ENCODE results near the gene ALDH1A2.

Gene ALDH1A2

DNA sequence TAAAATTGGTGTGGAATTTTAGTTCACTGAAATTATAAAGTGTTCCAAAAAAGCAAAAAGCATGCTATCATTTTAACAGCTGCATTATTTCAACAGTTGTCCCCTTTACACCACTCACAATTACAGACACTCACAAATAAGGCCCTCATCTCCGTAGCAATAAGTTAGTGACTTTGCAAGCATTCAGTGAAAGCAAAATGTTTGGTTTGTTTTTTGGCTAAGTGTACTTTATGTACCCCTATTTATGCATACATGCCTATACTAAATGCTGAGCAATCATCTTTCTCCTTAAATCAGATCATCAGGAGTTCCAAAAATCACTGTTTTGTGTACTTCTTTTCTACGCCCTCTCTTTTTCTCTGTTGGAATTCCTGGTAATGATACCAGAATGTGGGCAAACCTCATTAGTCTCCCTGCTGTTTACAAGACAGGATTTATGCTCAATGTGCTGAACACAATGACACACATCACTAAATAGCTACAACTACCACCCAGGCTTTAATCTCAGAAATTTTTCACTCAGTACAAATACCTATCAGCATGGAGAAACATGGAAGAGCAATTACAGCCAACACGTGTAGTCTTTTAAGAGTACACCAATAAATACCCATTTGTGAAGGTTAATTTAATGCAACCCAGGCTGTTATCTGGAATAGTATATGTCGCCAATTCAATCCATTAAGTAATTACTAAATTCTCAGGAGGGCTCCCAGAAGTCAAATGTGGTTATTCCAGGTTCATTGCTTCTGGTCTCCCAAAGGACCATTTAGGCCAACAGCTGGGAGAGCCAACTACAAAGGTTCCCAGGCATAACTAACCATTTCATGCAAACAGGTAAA is 12.0 kb downstream of the ALDH1A2 start:
- 100% methylated on average over 2 of the region's 4 CpGs for WGBS (ENCODE audit: insufficient coverage)
- no peak for DNase-seq

DNA sequence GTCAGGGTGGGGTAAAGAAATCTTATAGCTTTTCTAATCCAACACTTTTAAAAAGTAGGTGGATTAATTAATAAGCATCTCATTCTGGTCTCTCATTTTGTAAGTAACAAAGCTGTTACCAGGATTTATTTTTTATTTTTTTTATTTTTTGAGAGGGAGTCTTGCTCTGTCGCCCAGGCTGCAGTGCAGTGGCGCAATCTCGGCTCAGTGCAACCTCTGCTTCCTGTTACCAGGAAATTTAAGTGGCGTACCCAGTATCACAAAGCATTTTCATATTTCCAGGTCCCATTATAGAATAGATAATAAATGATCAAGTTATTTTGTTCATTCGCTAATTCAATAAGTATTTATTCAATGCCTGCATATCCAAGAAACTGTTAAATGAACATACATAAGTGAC is 13.2 kb downstream of the ALDH1A2 start:
- H3K9me3 ChIP-seq (ENCODE audit: control extremely low read depth in 1 of 5, control insufficient read depth in 4 of 5, insufficient read depth in 2 of 5, low read depth in 1 of 5, low read length in 4 of 5): no peaks in the 10 kb centered on the region
- no CpG with 5 or more reads among the region's 5 CpGs for WGBS (ENCODE audit: insufficient coverage)
- H3K4me1 ChIP-seq (ENCODE audit: control extremely low read depth in 1 of 4, control insufficient read depth in 4 of 4, insufficient read depth in 4 of 4, low read length in 3 of 4): no peaks in the 10 kb centered on the region
- H3K4me3 ChIP-seq (ENCODE audit: control insufficient read depth in 1 of 7, extremely low read depth in 1 of 7, insufficient read depth in 4 of 7, low read depth in 2 of 7, low read length in 6 of 7): no peak overlapping the region
- ChIA-PET CTCF (interaction anchor here (0.5 to 1.5 kb wide), 3 partner anchors 14 to 186 kb away, joined by 3 read pairs; no protein-coding TSS in a partner anchor), POLR2A (no interaction called here)
- H3K36me3 ChIP-seq (ENCODE audit: control insufficient read depth in 4 of 4, insufficient read depth in 4 of 4, low read length in 3 of 4): no peaks in the 10 kb centered on the region
- no peak overlapping the region for H3K27ac ChIP-seq (ENCODE audit: insufficient read depth in 1 of 2, low read depth in 1 of 2, low read length in 2 of 2, poor library complexity in 1 of 2, severe bottlenecking in 2 of 2)
- peaks cover 9 to 30% (median 14%) of the 10 kb centered on the region in 5 experiments for H3K27me3 ChIP-seq (replicated peaks in 2 of 5; ENCODE audit: control insufficient read depth in 4 of 5, insufficient read depth in 5 of 5, low read length in 4 of 5)
- DNase-seq: no peak

More for the DNA sequence above, 12.0 kb downstream of the ALDH1A2 start:
- peaks cover 10 to 40% (median 15%) of the 10 kb centered on the region in 5 experiments for H3K27me3 ChIP-seq (replicated peaks in 2 of 5; ENCODE audit: control insufficient read depth in 4 of 5, insufficient read depth in 5 of 5, low read length in 4 of 5)
- no peaks in the 10 kb centered on the region for H3K36me3 ChIP-seq (ENCODE audit: control insufficient read depth in 4 of 4, insufficient read depth in 4 of 4, low read length in 3 of 4)
- no peak overlapping the region for H3K4me3 ChIP-seq (ENCODE audit: control insufficient read depth in 1 of 7, extremely low read depth in 1 of 7, insufficient read depth in 4 of 7, low read depth in 2 of 7, low read length in 6 of 7)
- CTCF ChIA-PET: no interaction called here
- H3K4me1 ChIP-seq (ENCODE audit: control extremely low read depth in 1 of 4, control insufficient read depth in 4 of 4, insufficient read depth in 4 of 4, low read length in 3 of 4): peaks cover 0 to 2% (median 0%) of the 10 kb centered on the region in 4 experiments
- POLR2A ChIA-PET: no interaction called here
- H3K9me3 ChIP-seq (ENCODE audit: control extremely low read depth in 1 of 5, control insufficient read depth in 4 of 5, insufficient read depth in 2 of 5, low read depth in 1 of 5, low read length in 4 of 5): no peaks in the 10 kb centered on the region
- H3K27ac ChIP-seq (ENCODE audit: insufficient read depth in 1 of 2, low read depth in 1 of 2, low read length in 2 of 2, poor library complexity in 1 of 2, severe bottlenecking in 2 of 2): no peak overlapping the region

DNA sequence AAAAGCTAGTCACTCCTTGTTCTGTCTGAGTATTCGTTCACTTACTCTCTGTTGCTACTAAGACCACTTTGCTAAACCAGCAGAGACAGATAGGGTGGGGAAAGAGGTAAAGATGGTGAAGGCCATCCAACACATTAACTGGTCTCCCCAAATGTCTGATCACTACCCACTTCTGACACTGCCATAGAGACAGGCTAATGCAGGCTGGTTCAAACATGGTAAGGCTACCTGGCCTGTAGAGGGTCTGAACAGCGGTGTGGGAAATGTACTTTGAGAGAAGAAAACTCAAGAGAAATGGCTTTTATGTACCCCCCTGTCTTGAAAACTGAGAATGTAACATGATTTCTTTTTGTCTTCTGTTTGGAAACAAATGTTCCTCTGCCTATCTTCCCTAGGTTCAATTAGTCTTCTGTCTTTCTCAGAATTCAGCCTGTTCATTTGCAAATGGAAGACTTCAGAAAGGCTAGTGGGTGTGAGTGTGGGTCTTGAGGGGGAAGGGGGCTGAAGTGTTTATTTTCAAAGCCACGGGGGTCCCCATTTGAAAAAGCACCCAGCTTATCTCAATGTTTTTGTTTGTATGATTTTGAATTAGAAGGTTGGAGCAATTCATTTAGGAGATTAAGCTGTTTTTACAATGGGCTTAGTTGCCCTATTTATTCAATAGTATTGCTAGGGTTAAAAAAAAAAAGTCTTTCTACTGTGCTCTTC is 15.8 kb downstream of the ALDH1A2 start:
- H3K36me3 ChIP-seq (ENCODE audit: control insufficient read depth in 4 of 4, insufficient read depth in 4 of 4, low read length in 3 of 4): no peaks in the 10 kb centered on the region
- no peak overlapping the region for H3K4me3 ChIP-seq (ENCODE audit: control insufficient read depth in 1 of 7, extremely low read depth in 1 of 7, insufficient read depth in 4 of 7, low read depth in 2 of 7, low read length in 6 of 7)
- peaks cover 5 to 8% (median 7%) of the 10 kb centered on the region in 5 experiments for H3K27me3 ChIP-seq (replicated peaks in 2 of 5; ENCODE audit: control insufficient read depth in 4 of 5, insufficient read depth in 5 of 5, low read length in 4 of 5)
- peaks cover 0 to under 1% (median 0%) of the 10 kb centered on the region in 4 experiments for H3K4me1 ChIP-seq (ENCODE audit: control extremely low read depth in 1 of 4, control insufficient read depth in 4 of 4, insufficient read depth in 4 of 4, low read length in 3 of 4)
- no peaks in the 10 kb centered on the region for H3K9me3 ChIP-seq (ENCODE audit: control extremely low read depth in 1 of 5, control insufficient read depth in 4 of 5, insufficient read depth in 2 of 5, low read depth in 1 of 5, low read length in 4 of 5)
- CTCF ChIA-PET: no interaction called here
- no peak for DNase-seq
- no peak overlapping the region for H3K27ac ChIP-seq (ENCODE audit: insufficient read depth in 1 of 2, low read depth in 1 of 2, low read length in 2 of 2, poor library complexity in 1 of 2, severe bottlenecking in 2 of 2)
- 100% methylated on average over 2 of the region's 3 CpGs for WGBS (ENCODE audit: insufficient coverage)
- POLR2A ChIA-PET: interaction anchor here (0.6 kb wide), 1 partner anchor 115 kb away, joined by 3 read pairs; no protein-coding TSS in a partner anchor

DNA sequence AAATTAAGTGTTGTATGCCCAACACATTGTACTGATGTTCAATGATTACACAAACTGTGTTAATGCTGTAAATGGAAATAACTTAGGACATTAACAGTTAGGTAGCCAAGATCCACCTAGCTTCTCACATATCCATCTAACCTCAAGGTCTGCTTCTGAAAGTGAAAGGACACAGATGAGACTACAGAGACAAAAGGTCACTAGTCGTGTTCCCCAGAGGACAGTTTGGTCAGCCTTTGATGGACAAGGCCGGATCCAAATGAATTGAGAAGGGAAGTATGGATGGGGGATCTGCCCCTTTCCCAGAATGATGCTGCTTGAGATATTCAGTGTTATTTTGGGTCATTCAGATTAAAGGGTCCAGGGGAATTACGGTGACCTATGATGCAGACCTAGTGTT is 17.2 kb downstream of the ALDH1A2 start:
- DNase-seq: no peak
- CTCF ChIA-PET: interaction anchor here (1.4 kb wide), 1 partner anchor 18 kb away, joined by 6 read pairs; no protein-coding TSS in a partner anchor
- Histone ChIP-seq H3K27me3 (replicated peaks in 2 of 5; ENCODE audit: control insufficient read depth in 4 of 5, insufficient read depth in 5 of 5, low read length in 4 of 5) (peaks cover 0 to 5% (median 0%) of the 10 kb centered on the region in 5 experiments), H3K4me3 (ENCODE audit: control insufficient read depth in 1 of 7, extremely low read depth in 1 of 7, insufficient read depth in 4 of 7, low read depth in 2 of 7, low read length in 6 of 7) (no peak overlapping the region), H3K4me1 (ENCODE audit: control extremely low read depth in 1 of 4, control insufficient read depth in 4 of 4, insufficient read depth in 4 of 4, low read length in 3 of 4) (peaks cover 0 to 15% (median 2%) of the 10 kb centered on the region in 4 experiments), H3K36me3 (ENCODE audit: control insufficient read depth in 4 of 4, insufficient read depth in 4 of 4, low read length in 3 of 4) (no peaks in the 10 kb centered on the region), H3K9me3 (ENCODE audit: control extremely low read depth in 1 of 5, control insufficient read depth in 4 of 5, insufficient read depth in 2 of 5, low read depth in 1 of 5, low read length in 4 of 5) (no peaks in the 10 kb centered on the region), H3K27ac (ENCODE audit: insufficient read depth in 1 of 2, low read depth in 1 of 2, low read length in 2 of 2, poor library complexity in 1 of 2, severe bottlenecking in 2 of 2) (no peak overlapping the region)
- POLR2A ChIA-PET: interaction anchor here (0.7 kb wide), 1 partner anchor 9 kb away, joined by 3 read pairs; no protein-coding TSS in a partner anchor
- WGBS (ENCODE audit: insufficient coverage): 90% methylated on average over 2 of the region's 3 CpGs

DNA sequence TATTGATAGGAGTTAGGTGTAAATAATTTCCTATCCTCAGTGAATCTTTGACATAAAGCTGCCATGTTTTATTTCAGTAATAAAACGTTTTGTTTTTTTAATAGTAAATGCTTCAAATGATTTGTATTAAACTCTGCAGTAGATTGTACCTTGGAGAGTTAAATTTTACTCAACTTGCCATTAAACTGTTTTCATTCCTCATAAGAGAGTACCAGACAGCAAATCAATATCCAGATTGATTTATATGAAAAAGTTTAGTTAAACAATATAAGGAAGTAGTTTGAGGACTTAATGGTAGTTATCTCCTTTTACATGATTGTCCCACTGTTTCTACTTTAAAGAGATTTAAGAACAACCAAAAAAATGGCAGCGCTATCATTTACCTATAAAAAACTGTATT is 18.4 kb downstream of the ALDH1A2 start:
- ChIA-PET POLR2A (no interaction called here), CTCF (interaction anchor here (1.0 to 1.4 kb wide), 2 partner anchors 19 to 20 kb away, joined by 4 to 6 read pairs; no protein-coding TSS in a partner anchor)
- Histone ChIP-seq H3K4me1 (ENCODE audit: control extremely low read depth in 1 of 4, control insufficient read depth in 4 of 4, insufficient read depth in 4 of 4, low read length in 3 of 4) (peaks cover 0 to 21% (median 3%) of the 10 kb centered on the region in 4 experiments), H3K9me3 (ENCODE audit: control extremely low read depth in 1 of 5, control insufficient read depth in 4 of 5, insufficient read depth in 2 of 5, low read depth in 1 of 5, low read length in 4 of 5) (no peaks in the 10 kb centered on the region), H3K27me3 (replicated peaks in 2 of 5; ENCODE audit: control insufficient read depth in 4 of 5, insufficient read depth in 5 of 5, low read length in 4 of 5) (peaks cover 0 to 5% (median 0%) of the 10 kb centered on the region in 5 experiments), H3K36me3 (ENCODE audit: control insufficient read depth in 4 of 4, insufficient read depth in 4 of 4, low read length in 3 of 4) (no peaks in the 10 kb centered on the region), H3K4me3 (ENCODE audit: control insufficient read depth in 1 of 7, extremely low read depth in 1 of 7, insufficient read depth in 4 of 7, low read depth in 2 of 7, low read length in 6 of 7) (no peak overlapping the region), H3K27ac (ENCODE audit: insufficient read depth in 1 of 2, low read depth in 1 of 2, low read length in 2 of 2, poor library complexity in 1 of 2, severe bottlenecking in 2 of 2) (no peak overlapping the region)
- WGBS (ENCODE audit: insufficient coverage): no CpG with 5 or more reads among the region's 2 CpGs
- no peak for DNase-seq

DNA sequence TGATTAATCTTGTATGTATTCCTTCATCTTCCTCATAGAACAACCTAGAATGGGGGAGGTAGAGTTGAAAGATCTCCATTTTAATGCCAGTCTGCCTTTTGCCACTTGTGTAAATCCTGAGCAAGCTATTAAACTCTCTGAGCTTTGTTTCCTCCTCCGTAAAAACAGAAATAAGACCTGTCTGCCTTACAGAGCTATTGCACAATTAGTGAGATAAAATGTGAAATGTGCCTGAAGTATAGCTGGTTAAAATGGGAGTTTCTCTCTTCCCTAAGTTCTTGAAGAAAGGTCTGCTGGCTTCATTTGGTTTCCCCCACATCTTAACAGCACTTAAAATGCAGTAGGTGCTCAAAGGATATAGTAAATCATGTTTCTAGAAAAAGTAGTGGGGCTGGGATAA is 19.0 kb downstream of the ALDH1A2 start:
- peaks cover 0 to 21% (median 3%) of the 10 kb centered on the region in 4 experiments for H3K4me1 ChIP-seq (ENCODE audit: control extremely low read depth in 1 of 4, control insufficient read depth in 4 of 4, insufficient read depth in 4 of 4, low read length in 3 of 4)
- no peak for DNase-seq
- no peak overlapping the region for H3K27ac ChIP-seq (ENCODE audit: insufficient read depth in 1 of 2, low read depth in 1 of 2, low read length in 2 of 2, poor library complexity in 1 of 2, severe bottlenecking in 2 of 2)
- no peak overlapping the region for H3K4me3 ChIP-seq (ENCODE audit: control insufficient read depth in 1 of 7, extremely low read depth in 1 of 7, insufficient read depth in 4 of 7, low read depth in 2 of 7, low read length in 6 of 7)
- H3K36me3 ChIP-seq (ENCODE audit: control insufficient read depth in 4 of 4, insufficient read depth in 4 of 4, low read length in 3 of 4): no peaks in the 10 kb centered on the region
- POLR2A ChIA-PET: no interaction called here
- CTCF ChIA-PET: interaction anchor here (1.0 kb wide), 1 partner anchor 21 kb away, joined by 4 read pairs; no protein-coding TSS in a partner anchor
- H3K9me3 ChIP-seq (ENCODE audit: control extremely low read depth in 1 of 5, control insufficient read depth in 4 of 5, insufficient read depth in 2 of 5, low read depth in 1 of 5, low read length in 4 of 5): no peaks in the 10 kb centered on the region
- no CpG with 5 or more reads among the region's 1 CpG for WGBS (ENCODE audit: insufficient coverage)
- peaks cover 0 to 2% (median 0%) of the 10 kb centered on the region in 5 experiments for H3K27me3 ChIP-seq (replicated peaks in 2 of 5; ENCODE audit: control insufficient read depth in 4 of 5, insufficient read depth in 5 of 5, low read length in 4 of 5)
